ENCODE measurements around the gene APOL6.

- no peak for TF ChIP-seq CTCF (conservative IDR thresholded peaks at IDR 0.05; ENCODE audit: low read depth, low read length)
- no peak for TF ChIP-seq POLR2A (IDR thresholded peaks at IDR 0.05; ENCODE audit: low read depth, low read length)
- TF ChIP-seq RAD21 (IDR thresholded peaks at IDR 0.05; ENCODE audit: low read length) = no peak
- no peak for TF ChIP-seq BHLHE40 (IDR thresholded peaks at IDR 0.05; ENCODE audit: low read depth, low read length)
- no peak for TF ChIP-seq CEBPB (IDR thresholded peaks at IDR 0.05; ENCODE audit: low read depth, low read length)
- no peak for TF ChIP-seq SMC3 (IDR thresholded peaks at IDR 0.05; ENCODE audit: low read depth, low read length)
- TF ChIP-seq MAZ (IDR thresholded peaks at IDR 0.05; ENCODE audit: borderline replicate concordance, low read depth, low read length) = no peak
- no peak for TF ChIP-seq USF2 (IDR thresholded peaks at IDR 0.05; ENCODE audit: low read depth, low read length)
- no peak for TF ChIP-seq CHD1 (IDR thresholded peaks at IDR 0.05; ENCODE audit: low read depth, low read length)
- TF ChIP-seq RFX5 (IDR thresholded peaks at IDR 0.05; ENCODE audit: low read depth, low read length) = no peak
- no peak for TF ChIP-seq RCOR1 (IDR thresholded peaks at IDR 0.05; ENCODE audit: insufficient replicate concordance, low read length)
Observed at GRCh38 chr22:35605851-35606481, 42.3 kb upstream of the APOL6 start.
